GM21717 (cell line): Measurements from ENCODE around the gene EEIG1.
"Not testable (repeated sequence)": the region's sequence is repeated elsewhere in the genome, so short reads cannot be mapped to it uniquely, and the experiment has no call there.

Experiments used
- ATAC-seq: cut with Tn5 transposase; IDR thresholded peaks from one replicate; pipeline ENCODE4 v1.9.1; 2021; ENCODE audit warnings: mild to moderate bottlenecking, moderate library complexity; ENCODE audit not compliant: unreplicated experiment

The EEIG1 gene

DNA sequence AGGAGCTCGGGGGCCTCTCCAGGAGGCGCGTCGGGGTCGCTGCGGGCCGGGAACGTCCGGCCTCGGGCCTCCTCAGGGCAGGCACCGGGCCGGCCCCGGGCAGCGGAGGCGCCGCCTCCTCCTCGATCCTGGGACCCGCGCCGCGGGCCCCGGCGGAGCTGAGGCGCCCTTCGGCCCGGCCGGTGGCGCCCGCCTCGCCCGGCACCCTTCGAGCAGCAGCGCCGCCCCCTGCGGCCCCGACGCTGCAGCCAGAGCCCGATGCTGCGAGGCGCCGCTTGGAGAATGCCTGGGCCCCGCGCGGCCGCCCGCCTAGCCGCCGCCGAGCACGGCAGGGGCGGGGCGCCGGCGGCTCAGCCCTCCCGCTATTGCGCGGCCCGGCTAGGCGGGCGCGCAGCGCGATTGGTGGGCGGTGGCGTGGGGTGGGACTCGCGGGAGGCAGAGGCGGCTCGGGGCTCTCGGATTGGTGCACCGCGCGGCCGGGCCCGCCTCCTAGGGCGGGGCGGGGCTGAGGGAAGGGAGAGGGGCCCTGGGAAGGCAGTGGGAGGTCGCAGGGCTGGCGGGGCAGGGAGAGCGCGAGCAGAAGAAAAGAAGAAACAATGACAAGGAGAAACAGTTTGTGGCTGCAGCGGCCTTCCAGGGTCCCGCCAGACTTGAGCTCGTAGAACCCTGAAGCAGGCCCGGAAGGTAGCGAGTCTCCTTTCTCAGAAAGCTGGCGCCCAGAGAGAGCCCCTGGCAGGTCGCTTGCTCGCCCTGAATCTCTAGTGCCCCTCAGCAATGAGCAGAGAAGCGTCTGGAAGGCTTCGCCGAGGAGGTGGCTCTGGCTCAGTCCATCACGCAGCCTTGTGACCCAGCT is at the start of gene EEIG1:
EEIG1 (minus strand) TSS at position 284 of the 853 bp plus-strand sequence. CDS start 852 bp downstream, outside the sequence.
- peak; percentile 71 for ATAC-seq

DNA sequence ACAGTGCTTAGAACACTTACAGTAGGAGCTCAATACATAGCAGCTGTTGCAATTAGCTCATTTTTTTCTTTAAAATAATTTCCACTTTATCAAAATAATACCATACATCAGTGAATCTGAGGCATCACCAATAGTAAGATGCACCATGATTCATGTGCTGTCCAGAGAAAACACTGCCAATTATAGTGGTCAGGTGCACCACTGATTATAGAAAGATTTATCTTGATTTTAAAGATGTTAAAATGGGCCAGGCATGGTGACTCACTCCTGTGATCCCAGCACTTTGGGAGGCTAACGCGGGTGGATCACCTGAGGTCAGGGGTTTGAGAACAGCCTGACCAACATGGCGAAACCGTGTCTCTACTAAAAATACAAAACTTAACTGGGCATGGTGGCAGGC is 46.9 kb upstream of the EEIG1 start:
- ATAC-seq = no peak

DNA sequence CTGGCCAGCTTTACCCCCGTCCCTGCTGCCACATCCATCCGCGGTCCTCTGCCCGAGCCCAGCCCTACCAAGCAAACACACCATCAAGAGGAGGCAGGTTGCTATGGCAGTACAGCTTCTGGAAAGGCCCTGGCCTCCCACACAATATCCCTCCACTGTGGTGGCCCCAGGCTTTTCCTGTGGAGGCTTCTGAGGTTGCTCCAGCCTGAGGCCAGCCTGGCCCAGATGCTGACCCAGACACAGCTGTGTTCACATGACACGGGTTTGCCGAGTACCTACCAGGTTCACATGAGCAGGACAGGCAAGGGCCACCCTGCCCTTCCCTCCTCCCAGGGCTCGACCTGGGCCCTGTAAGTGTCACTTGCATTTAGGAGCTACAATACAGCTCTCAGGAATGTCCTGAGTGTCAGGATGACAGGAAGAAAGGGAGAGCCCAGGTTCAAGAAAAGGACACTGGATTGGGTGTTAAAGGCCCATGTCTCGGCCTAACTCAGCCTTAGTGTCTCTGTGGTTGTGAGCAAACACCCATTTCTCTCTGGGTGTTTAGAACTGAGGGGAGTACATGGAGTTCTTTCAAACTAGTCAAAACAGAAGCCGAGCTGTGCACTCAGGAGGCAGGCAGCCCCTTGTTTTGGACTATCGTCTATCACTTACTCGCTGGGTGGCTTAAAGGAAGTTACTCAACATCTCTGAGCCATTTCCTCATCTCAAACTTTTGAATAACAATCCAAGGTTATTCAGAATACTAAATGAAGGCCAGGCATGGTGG is 46.2 kb upstream of the EEIG1 start:
- no peak for ATAC-seq

- no peak for ATAC-seq
Measured at GRCh38 chr9:128026255-128026772, 45.5 kb upstream of the EEIG1 start.

DNA sequence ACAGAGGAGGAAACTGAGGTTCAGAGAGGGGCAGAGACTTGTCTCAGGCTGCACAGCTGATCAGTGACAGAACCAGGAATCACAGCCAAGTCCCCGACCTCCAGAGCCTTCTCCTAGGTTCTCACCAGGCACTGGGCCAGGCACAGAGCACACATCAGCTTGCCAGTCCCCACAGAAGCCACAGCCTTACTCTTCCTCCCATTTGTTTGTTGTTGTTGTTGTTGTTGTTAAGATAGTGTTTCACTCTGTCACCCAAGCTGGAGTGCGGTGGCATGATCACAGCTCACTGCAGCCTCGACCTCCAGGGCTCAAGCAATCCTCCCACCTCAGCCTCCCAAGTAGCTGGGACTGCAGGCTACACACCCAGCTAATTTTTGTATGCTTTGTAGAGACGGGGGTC is 44.9 kb upstream of the EEIG1 start:
- no peak for ATAC-seq

GRCh38 chr9:128024761-128025308 is 44.0 kb upstream of the EEIG1 start:
- no peak for ATAC-seq

DNA sequence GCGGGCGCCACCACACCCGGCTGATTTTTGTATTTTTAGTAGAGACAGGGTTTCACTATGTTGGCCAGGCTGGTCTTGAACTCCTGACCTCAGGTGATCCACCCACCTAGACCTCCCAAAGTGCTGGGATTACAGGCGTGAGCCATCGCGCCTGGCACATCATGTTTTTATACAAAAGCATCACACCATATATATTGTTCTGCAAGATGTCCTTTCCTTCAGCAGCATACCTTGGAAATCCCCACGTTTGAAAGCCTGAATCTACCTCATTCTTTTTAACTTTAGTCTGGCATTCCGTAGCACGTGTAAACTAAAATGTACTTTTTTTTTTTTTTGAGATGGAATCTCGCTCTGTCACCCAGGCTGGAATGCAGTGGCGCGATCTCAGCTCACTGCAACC is 42.9 kb upstream of the EEIG1 start:
- not testable (repeated sequence) for ATAC-seq

DNA sequence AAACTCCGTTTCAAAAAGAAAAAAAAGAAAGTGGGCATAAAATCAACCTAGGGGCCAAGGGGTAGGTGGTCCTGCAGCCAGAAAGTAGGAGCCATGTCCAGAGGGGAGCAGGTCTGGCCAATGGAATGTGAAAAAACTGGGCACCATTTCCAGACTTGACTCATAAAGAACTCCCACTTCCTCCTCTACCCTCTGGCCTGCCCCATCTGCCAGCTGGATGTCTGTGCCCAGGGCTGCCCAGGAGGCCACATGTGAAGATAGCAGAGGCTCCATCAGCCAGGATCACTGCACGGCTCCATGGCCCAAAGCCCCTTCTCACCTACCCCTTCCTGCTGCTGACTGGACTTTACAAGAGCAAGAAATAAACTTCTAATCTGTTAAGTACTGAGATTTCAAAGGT is 42.1 kb upstream of the EEIG1 start:
- ATAC-seq = no peak

- no peak for ATAC-seq
Measured at GRCh38 chr9:128021098-128021497, 40.3 kb upstream of the EEIG1 start.

- ATAC-seq = no peak
Measured at GRCh38 chr9:128020692-128021091, 39.9 kb upstream of the EEIG1 start.

DNA sequence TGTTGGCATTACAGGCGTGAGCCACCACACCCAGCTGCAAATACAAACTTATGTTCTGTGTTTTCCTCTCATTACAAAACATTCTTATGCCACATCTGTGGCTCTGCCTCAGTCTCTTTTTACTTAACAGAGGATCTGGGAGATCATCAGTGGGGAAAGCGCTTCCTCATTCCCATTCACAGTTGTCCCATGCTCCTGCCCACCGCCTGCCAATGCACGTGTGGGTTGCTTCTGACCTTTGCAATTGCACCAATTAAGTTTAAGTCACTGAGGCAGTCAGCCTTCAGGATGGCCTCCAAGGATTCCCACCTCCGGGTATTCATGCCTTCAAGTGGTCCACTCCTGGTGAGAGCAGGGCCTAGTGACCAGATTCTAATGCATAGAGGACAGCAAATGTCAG is 34.9 kb upstream of the EEIG1 start:
- no peak for ATAC-seq

DNA sequence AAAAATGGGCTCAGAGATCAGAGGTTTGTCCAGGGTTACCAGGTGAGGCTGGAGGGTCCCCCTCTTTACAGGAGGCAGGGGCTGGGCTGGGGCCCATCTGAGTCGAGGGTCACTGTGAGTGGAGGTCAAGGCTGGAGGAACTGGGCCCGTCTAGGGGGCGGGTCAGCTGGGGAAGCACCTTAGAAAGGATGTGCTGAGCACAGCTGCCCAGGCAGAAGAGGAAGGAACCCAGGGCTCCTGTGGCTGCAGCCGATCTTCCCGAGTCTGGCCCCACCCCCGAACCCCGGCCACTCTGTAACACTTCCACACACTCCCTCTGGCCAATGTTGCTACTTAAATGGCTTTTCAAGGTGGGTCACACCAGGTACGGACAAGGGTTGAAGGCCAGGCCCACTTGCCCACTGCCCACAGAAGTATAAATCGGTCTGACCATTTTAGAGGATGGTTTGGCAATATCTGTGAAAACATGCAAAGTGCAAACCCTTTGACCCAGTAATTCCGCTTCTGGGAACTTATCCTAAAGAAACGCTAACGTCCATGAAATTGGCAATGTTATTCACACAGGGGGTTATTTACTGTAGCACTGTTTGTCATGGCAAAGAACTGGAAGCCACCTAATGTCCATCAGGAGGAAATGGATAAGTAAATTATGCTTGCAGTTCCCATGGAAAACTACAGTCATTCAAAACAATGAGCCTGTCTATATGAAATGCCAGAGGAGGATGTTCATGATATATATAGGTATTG is 30.5 kb upstream of the EEIG1 start:
- ATAC-seq = no peak

DNA sequence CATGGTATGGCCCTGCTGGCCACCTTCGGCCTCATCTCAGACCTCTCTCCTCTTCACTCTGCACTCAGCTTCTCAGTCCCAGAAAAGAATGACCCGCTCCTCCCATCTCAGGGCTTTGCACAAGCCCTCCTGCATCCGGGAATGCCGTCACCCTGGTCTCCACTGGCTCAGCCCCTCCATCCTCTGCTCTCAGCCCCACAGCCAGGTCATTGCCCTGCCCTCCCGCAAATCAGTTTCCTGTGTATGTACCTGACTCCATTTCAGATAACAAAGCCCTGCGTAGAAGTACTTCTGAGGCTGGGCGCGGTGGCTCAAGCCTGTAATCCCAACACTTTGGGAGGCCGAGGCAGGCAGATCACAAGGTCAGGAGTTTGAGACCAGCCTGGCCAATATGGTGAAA is 28.9 kb upstream of the EEIG1 start:
- no peak for ATAC-seq

DNA sequence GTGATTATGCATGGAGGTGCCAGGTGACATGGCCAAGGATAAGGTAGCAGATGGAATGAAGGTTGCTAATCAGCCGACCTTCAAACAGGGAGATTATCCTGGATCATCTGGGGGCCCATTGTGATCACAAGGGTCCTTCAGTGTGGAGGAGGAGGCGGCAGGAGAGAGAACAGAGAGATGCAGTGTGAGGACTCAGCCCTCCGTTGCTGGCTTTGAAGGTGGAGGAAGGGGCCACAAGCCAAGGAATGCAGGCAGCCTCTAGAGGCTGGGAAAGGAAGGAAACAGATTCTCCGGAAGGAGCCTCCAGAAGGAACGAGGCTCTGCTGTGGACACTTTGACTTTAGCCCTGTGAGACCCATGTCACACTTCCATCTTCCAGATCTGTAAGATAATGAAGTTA is 27.4 kb upstream of the EEIG1 start:
- no peak for ATAC-seq

- ATAC-seq = peak; percentile 54
Measured at GRCh38 chr9:128007566-128008138, 26.9 kb upstream of the EEIG1 start.

DNA sequence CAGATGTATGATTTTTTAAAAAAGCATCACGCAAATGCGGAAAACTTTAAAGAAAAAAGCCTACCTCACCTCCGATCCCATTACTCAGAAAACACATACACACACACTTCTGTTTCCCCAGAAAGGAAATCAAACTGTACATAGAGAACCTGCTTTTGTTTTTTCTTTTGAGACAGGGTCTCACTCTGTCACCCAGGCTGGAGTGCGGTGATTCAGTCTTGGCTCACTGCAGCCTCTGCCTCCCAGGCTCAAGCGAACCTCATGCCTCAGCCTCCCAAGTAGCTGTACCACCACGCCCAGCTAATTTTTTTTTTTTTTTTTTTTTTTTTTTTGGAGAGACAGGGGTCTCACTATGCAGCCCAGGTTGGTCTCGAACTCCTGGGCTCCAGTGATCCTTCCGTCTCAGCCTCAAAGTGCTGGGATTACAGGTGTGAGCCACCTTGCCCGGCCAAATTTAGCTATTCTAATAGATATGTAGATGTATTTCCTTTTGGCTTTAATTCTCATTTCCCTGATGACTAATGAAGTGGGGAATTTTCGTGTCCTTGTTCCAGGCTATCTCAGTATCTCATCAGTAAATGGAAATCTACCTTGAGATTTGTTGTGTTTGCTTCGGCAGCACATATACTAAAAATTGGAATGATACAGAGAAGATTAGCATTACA is 25.7 kb upstream of the EEIG1 start:
- no peak for ATAC-seq

- no peak for ATAC-seq
Measured at GRCh38 chr9:128005923-128006322, 25.1 kb upstream of the EEIG1 start.

- ATAC-seq = no peak
Measured at GRCh38 chr9:128003966-128004604, 23.3 kb upstream of the EEIG1 start.

DNA sequence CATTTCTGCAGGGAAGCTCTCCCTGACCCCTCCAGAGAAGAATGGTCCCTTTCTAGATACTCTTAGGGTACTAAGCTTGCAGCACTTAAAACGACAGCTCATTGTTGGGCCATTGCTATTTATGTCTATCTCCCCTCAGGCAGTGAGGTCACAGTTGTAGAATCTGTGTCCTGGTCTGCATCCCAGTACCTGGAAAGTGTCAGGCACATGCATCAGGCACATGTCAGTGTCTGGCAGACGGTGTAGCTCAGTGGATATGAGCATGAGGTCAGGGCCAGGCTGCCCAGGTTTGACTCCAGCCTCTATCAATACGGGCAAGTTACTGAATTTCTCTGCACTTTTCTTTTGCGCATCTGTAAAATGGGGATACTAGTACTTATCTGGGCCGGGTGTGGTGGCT is 22.2 kb upstream of the EEIG1 start:
- no peak for ATAC-seq
